Endometrial microvascular endothelial cells (primary cell): ENCODE results near the gene KLHDC1. TPM values are rescaled to one million over a fixed set of nuclear protein-coding genes. Genes with fewer than 3 reads are reported as not detected.
"Not testable (repeated sequence)": the region's sequence is repeated elsewhere in the genome, so short reads cannot be mapped to it uniquely, and the experiment has no call there.

Experiments
- in situ Hi-C: cut with HindIII; loops from 2 replicates; pipeline ENCODE4 v1.10.0; 2017; ENCODE audit warnings: low sequenced_read_pairs, low pct_unique_long_range_greater_than_20kb; ENCODE audit errors: inconsistent ontology term
- total RNA-seq: library from RNA; depleted of rRNA; stranded (reverse); fragments of >200 nt; gene quantifications from one replicate; pipeline ENCODE4 v1.2.3, GENCODE V29; 2015; ENCODE audit errors: inconsistent ontology term

Gene KLHDC1
- total RNA-seq, 1 donor from 2014 or later = 0.37 TPM

DNA sequence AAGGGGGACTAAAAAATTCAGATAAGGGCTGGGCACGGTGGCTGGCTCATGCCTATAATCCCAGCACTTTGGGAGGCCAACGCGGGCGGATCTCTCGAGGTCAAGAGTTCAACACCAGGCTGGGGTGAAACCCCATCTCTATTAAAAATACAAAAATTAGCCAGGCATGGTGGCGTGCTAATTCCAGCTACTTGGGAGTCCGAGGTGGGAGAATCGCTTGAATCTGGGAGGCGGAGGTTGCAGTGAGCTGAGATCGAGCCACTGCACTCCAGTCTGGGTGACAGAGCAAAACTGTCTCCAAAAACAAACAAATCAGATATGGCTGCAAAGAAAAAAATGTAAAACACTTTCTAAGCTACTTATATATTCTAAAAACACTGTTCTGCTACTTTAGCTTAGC is 78.8 kb downstream of the KLHDC1 start:
- in situ Hi-C loops = not testable (repeated sequence)

DNA sequence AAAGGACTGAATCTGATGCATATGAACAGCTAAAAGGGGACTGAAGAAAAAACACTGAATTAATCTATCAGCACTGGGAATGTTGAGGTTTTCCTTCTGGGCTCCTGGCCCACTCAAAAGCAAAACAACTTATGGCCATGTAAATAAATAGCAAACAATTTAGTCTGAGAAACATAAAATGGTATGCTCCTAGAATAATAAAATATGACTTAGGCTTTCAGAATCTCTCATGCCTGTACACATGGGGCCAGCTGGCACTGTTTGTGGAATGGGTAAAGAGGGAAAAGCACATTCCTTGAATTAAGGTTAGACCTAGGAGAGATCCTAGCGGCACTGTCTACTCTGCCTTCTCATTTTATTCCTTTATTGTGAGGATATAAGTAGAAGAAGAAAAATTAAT is 81.2 kb downstream of the KLHDC1 start:
- in situ Hi-C loops = no loop called here

DNA sequence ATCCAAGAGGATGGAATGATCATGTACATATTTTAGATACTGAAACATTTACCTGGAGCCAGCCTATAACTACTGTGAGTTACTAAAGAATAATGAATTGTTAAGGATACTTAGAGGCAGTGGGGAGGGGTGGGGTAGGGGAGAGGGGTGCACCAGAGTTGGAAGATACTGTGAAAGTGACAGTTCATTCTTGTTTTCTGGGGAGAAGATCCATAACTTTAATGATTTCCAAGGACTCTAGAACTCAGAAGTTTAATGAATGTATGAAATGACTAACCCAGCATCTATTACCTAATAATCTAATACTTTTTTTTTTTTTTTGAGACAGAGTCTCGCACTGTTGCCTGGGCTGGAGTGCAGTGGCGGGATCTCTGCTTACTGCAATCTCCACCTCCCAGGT is 85.5 kb downstream of the KLHDC1 start:
- in situ Hi-C loops = no loop called here

DNA sequence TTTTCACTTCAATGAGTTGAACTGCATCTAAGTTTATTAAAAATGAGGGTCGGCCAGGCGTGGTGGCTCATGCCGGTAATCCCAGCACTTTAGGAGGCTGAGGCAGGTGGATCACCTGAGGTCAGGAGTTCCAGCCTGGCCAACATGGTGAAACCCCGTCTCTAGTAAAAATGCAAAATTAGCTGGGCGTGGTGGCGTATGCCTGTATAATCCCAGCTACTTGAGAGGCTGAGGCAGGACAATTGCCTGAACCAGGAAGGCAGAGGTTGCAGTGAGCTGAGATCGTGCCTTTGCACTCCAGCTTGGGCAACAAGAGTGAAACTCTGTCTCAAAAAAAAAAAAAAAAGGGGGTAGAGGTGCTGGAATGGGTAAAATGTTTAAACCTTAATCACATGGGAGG is 88.1 kb downstream of the KLHDC1 start:
- in situ Hi-C loops = not testable (repeated sequence)

DNA sequence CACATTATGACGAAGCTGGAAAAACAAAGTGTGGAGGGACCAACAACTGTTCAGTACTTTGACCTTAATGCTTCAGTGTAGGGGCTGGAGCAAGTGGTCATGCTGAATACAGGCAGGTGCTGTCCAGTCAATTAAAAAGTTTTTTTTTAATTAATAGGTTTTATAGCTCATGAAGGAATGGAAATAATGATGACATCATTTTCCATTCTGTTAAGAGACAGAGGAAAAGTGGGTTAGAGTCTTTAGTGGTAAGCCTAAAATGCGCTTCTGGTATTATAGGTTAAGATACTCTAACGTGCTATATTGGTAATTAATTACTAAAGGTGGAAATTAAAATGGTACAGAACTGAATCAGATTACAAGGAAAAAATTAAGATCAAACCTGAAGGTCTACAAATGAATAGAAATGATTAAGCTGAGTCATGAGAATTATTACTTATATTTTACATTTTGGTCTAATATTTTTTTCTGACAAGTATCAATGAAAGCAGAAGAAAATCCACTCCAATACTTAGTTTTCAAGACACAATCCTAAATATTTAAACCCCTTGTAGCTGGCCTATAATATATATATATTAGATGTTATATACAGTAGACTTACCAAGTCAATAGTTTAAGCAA is 90.6 kb downstream of the KLHDC1 start:
- in situ Hi-C loops = no loop called here

DNA sequence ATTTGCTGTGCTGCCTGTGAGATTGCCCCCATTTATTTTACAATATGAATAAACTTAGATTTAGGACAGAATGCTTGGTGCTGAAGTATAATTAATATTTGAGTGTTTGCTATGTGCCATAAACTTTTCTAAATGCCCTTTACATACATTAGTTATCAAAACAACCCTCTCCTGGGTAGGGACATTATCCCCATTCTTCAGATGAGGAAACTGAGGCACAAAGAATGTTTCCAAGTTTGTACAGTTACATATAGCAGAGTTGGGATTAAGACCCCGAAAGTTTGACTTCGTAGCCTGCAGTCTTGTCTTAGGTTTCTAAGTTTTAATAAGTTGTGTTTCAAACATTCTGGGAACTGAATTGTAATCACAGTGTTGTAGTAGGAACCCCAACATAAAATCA is 93.4 kb downstream of the KLHDC1 start:
- in situ Hi-C loops = no loop called here

DNA sequence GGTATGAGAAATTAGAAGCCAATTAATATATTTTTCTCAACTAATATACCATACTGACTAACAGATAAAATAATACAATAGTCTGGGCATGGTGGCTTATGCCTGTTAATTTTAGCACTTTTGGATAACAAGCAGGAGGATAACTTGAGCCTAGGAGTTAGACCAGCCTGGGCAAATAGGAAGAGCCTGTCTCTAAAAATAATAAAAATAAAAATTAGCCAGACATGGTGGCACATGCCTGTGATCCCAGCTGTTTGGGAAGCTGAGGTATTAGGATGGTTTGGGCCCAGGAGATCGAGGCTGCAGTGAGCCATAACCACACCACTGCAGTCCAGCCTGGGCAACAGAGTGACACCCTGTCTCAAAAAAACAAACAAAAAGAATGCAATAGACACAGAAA is 99.7 kb downstream of the KLHDC1 start:
- in situ Hi-C loops = no loop called here

DNA sequence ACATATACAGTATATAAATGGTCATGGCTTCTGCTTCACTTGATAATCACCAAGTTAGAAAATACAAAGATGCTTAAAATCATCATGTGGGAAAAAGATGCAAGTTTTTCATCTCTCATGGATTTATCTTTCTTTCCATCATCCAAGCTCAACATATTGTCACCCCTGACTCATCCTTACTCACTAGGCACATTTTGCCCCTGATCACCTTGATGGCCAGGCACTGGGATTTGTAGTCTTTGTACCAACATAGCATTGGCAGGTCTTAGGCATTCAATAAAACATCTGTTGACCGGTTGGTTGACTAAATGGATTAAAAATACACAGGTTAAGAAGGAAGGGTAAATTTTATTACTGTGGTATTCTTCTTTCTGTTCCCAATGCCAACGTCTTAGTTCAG is 103.1 kb downstream of the KLHDC1 start:
- in situ Hi-C loops = no loop called here

Other genes starting within 250 kb of the KLHDC1 start
- gene RPS29, start 106.7 kb upstream of the KLHDC1 start, total RNA-seq = 7,038 TPM
- gene LRR1, start 94.2 kb upstream of the KLHDC1 start, total RNA-seq = 29.9 TPM
- 146 TPM for gene RPL36AL, start 72.5 kb upstream of the KLHDC1 start, total RNA-seq
- 94.1 TPM for gene MGAT2, start 72.3 kb upstream of the KLHDC1 start, total RNA-seq
- 3.9 TPM for gene DNAAF2, start 57.9 kb upstream of the KLHDC1 start, total RNA-seq
- 20.7 TPM for gene POLE2, start 4.9 kb upstream of the KLHDC1 start, total RNA-seq
- 19.8 TPM for gene KLHDC2, start 75.0 kb downstream of the KLHDC1 start, total RNA-seq
- 30.6 TPM for gene NEMF, start 159.7 kb downstream of the KLHDC1 start, total RNA-seq
- gene ARF6, start 200.0 kb downstream of the KLHDC1 start, total RNA-seq = 80.4 TPM